NCI-H1694 treated with DMSO at 0.1 percent for 48 hours (cell line): ENCODE results near the gene ENGASE.
A peak's percentile ranks its signal among the peaks of the same experiment; 100 is the strongest.
"Not testable (repeated sequence)": the region's sequence is repeated elsewhere in the genome, so short reads cannot be mapped to it uniquely, and the experiment has no call there.

Experiments used
- DNase-seq: peaks from one replicate; lab custom pipeline; 2025; lab: John Stamatoyannopoulos, UW

The ENGASE gene

GRCh38 chr17:79051306-79051705, 23.3 kb upstream of the ENGASE start:
- DNase-seq = no peak

GRCh38 chr17:79052131-79052530, 22.5 kb upstream of the ENGASE start:
- DNase-seq = no peak

- DNase-seq = no peak
Measured at GRCh38 chr17:79053251-79053925, 21.2 kb upstream of the ENGASE start.

- no peak for DNase-seq
Measured at GRCh38 chr17:79054200-79054960, 20.2 kb upstream of the ENGASE start.

- DNase-seq = no peak
Measured at GRCh38 chr17:79055197-79055596, 19.4 kb upstream of the ENGASE start.

GRCh38 chr17:79057737-79058385, 16.8 kb upstream of the ENGASE start:
- no peak for DNase-seq

- DNase-seq = no peak
Measured at GRCh38 chr17:79062691-79063090, 11.9 kb upstream of the ENGASE start.

- no peak for DNase-seq
Measured at GRCh38 chr17:79064026-79064425, 10.6 kb upstream of the ENGASE start.

GRCh38 chr17:79065105-79065670, 9.4 kb upstream of the ENGASE start:
- DNase-seq = peak; percentile 24

GRCh38 chr17:79066963-79067362, 7.7 kb upstream of the ENGASE start:
- no peak for DNase-seq

- no peak for DNase-seq
Measured at GRCh38 chr17:79070266-79070880, 4.3 kb upstream of the ENGASE start.

GRCh38 chr17:79071161-79071740, 3.4 kb upstream of the ENGASE start:
- no peak for DNase-seq

- DNase-seq = no peak
Measured at GRCh38 chr17:79072544-79072943, 2.1 kb upstream of the ENGASE start.

GRCh38 chr17:79073016-79073705, 1.5 kb upstream of the ENGASE start:
- DNase-seq = no peak

- no peak for DNase-seq
Measured at GRCh38 chr17:79073706-79074088, 927 bp upstream of the ENGASE start.

- DNase-seq = not testable (repeated sequence)
Measured at GRCh38 chr17:79074121-79074648, 439 bp upstream of the ENGASE start.

- no peak for DNase-seq
Measured at GRCh38 chr17:79075446-79075750, 774 bp downstream of the ENGASE start.

- no peak for DNase-seq
Measured at GRCh38 chr17:79075861-79076406, 1.3 kb downstream of the ENGASE start.

- no peak for DNase-seq
Measured at GRCh38 chr17:79077587-79077986, 3.0 kb downstream of the ENGASE start.

- DNase-seq = no peak
Measured at GRCh38 chr17:79078476-79079190, 4.0 kb downstream of the ENGASE start.
